GM19043 (cell line): Measurements from ENCODE around the gene CTSZ.

Experiments used
- ATAC-seq: cut with Tn5 transposase; IDR thresholded peaks from one replicate; pipeline ENCODE4 v1.9.1; 2021; ENCODE audit warnings: low read depth; ENCODE audit not compliant: unreplicated experiment

Gene CTSZ

GRCh38 chr20:59032023-59032712, 25.1 kb upstream of the CTSZ start, which contains the start of gene ATP5F1E:
ATP5F1E (minus strand) TSS chr20:59032335; CDS start chr20:59032251, 84 bp downstream.
- ATAC-seq, result peak; percentile 91

GRCh38 chr20:59031564-59032022, 24.5 kb upstream of the CTSZ start:
- ATAC-seq, result no peak

GRCh38 chr20:59030911-59031563, 24.0 kb upstream of the CTSZ start:
- ATAC-seq, result no peak

- ATAC-seq, result no peak
These were observed 21.8 kb upstream of the CTSZ start for GRCh38 chr20:59028812-59029211.

GRCh38 chr20:59027741-59028320, 20.8 kb upstream of the CTSZ start:
- no peak for ATAC-seq

- ATAC-seq, result no peak
These were observed 20.1 kb upstream of the CTSZ start for GRCh38 chr20:59026904-59027740.

GRCh38 chr20:59025511-59025910, 18.5 kb upstream of the CTSZ start:
- ATAC-seq, result no peak

GRCh38 chr20:59025086-59025485, 18.0 kb upstream of the CTSZ start:
- ATAC-seq, result no peak

- no peak for ATAC-seq
These were observed 17.1 kb upstream of the CTSZ start for GRCh38 chr20:59024111-59024530.

- ATAC-seq, result no peak
These were observed 16.6 kb upstream of the CTSZ start for GRCh38 chr20:59023616-59024015.

- ATAC-seq, result no peak
These were observed 15.7 kb upstream of the CTSZ start for GRCh38 chr20:59022754-59023153.

GRCh38 chr20:59020938-59021551, 14.0 kb upstream of the CTSZ start:
- no peak for ATAC-seq

- ATAC-seq, result no peak
These were observed 12.2 kb upstream of the CTSZ start, which contains the start of gene TUBB1 for GRCh38 chr20:59019217-59019616. TUBB1 (plus strand) TSS chr20:59019429; CDS start chr20:59019523, 94 bp downstream.

GRCh38 chr20:59018817-59019216, 11.8 kb upstream of the CTSZ start:
- no peak for ATAC-seq

- ATAC-seq, result no peak
These were observed 10.6 kb upstream of the CTSZ start for GRCh38 chr20:59017493-59018231.

- ATAC-seq, result no peak
These were observed 9.9 kb upstream of the CTSZ start for GRCh38 chr20:59016795-59017492.

GRCh38 chr20:59015812-59016711, 9.0 kb upstream of the CTSZ start:
- no peak for ATAC-seq

GRCh38 chr20:59015411-59015810, 8.4 kb upstream of the CTSZ start:
- ATAC-seq, result no peak
